ENCODE data around the gene DCC. TPM values are rescaled to one million over a fixed set of nuclear protein-coding genes. Genes with fewer than 3 reads are reported as not detected.

The DCC gene
- total RNA-seq, 2 experiments from 2014 or later: not detected

DNA sequence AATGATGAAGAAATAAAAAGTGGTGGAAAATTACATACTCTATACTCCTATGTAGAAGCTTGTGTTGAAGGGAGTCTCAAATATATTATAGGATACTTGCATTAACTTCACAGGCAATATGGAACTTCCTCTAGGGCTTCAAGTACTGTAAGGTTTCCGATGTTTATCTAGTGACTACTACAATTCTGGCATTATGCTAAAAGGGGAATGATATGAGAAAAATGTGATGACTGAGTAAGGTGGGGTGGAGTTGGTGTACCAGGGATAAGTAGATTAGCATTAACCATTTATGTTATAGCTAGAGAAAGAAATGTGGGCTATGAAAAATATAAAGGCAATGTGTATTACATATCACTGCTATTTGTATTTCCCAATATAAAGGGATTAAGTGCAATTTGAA is 229.5 kb downstream of the DCC start:
- Mint-ChIP-seq H3K36me3 (ENCODE audit: low read depth) (no peaks in the 10 kb centered on the region), H3K9me3 (no peaks in the 10 kb centered on the region), H3K4me1 (ENCODE audit: low read depth) (no peaks in the 10 kb centered on the region), H3K4me3 (no peak overlapping the region), H3K27ac (no peak overlapping the region), H3K27me3 (no peaks in the 10 kb centered on the region)
- Histone ChIP-seq H3K4me1 (ENCODE audit: insufficient read depth, low read length) (no peaks in the 10 kb centered on the region), H3K9me3 (ENCODE audit: control insufficient read depth in 1 of 2, insufficient read depth in 1 of 2, low read length in 2 of 2) (no peaks in the 10 kb centered on the region), H3K4me3 (ENCODE audit: low read length) (no peak overlapping the region), H3K27me3 (ENCODE audit: control insufficient read depth in 1 of 2, insufficient read depth in 2 of 2, low read length in 2 of 2) (no peaks in the 10 kb centered on the region), H3K27ac (ENCODE audit: low read depth in 1 of 2, low read length in 2 of 2) (no peak overlapping the region), H3K36me3 (ENCODE audit: insufficient read depth, low read length) (no peaks in the 10 kb centered on the region)
- TF ChIP-seq, protein P1, sequence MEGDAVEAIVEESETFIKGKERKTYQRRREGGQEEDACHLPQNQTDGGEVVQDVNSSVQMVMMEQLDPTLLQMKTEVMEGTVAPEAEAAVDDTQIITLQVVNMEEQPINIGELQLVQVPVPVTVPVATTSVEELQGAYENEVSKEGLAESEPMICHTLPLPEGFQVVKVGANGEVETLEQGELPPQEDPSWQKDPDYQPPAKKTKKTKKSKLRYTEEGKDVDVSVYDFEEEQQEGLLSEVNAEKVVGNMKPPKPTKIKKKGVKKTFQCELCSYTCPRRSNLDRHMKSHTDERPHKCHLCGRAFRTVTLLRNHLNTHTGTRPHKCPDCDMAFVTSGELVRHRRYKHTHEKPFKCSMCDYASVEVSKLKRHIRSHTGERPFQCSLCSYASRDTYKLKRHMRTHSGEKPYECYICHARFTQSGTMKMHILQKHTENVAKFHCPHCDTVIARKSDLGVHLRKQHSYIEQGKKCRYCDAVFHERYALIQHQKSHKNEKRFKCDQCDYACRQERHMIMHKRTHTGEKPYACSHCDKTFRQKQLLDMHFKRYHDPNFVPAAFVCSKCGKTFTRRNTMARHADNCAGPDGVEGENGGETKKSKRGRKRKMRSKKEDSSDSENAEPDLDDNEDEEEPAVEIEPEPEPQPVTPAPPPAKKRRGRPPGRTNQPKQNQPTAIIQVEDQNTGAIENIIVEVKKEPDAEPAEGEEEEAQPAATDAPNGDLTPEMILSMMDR (IDR thresholded peaks at IDR 0.05): no peak
- DNase-seq (no peak), ATAC-seq (ENCODE audit: poor library complexity) (no peak)
- POLR2A ChIA-PET: no interaction called here
- intact Hi-C loops (cut with DNase I, micrococcal nuclease): no loop called here
- CTCF ChIA-PET: no interaction called here

DNA sequence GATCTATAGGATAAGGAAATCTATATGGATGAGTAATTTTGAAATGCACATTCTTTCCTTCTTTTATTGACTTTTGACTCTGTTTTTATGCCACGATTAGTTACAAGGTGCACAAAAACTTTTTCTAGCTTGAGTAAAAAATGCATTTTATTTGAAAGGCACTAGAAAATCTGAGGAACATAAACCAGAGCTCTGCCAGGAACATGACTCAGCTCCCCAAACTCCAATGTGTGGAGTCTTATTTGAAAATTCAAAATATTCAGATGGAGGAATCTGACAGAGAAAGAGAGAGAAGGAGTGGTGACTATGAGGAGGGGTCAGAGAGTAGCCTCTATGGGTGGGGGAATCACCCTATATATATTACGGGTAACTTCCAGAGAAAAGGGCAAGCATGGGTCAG is 231.0 kb downstream of the DCC start:
- intact Hi-C loops (cut with DNase I, micrococcal nuclease): no loop called here
- TF ChIP-seq, protein P1 (IDR thresholded peaks at IDR 0.05): no peak
- Histone ChIP-seq H3K27me3 (ENCODE audit: control insufficient read depth in 1 of 2, insufficient read depth in 2 of 2, low read length in 2 of 2) (no peaks in the 10 kb centered on the region), H3K9me3 (ENCODE audit: control insufficient read depth in 1 of 2, insufficient read depth in 1 of 2, low read length in 2 of 2) (no peaks in the 10 kb centered on the region), H3K36me3 (ENCODE audit: insufficient read depth, low read length) (no peaks in the 10 kb centered on the region), H3K27ac (ENCODE audit: low read depth in 1 of 2, low read length in 2 of 2) (no peak overlapping the region), H3K4me1 (ENCODE audit: insufficient read depth, low read length) (no peaks in the 10 kb centered on the region), H3K4me3 (ENCODE audit: low read length) (no peak overlapping the region)
- CTCF ChIA-PET: no interaction called here
- H3K9me3 Mint-ChIP-seq: no peaks in the 10 kb centered on the region
- no peaks in the 10 kb centered on the region for H3K27me3 Mint-ChIP-seq
- H3K27ac Mint-ChIP-seq: no peak overlapping the region
- no peaks in the 10 kb centered on the region for H3K4me1 Mint-ChIP-seq (ENCODE audit: low read depth)
- H3K36me3 Mint-ChIP-seq (ENCODE audit: low read depth): no peaks in the 10 kb centered on the region
- no peak overlapping the region for H3K4me3 Mint-ChIP-seq
- DNase-seq (no peak), ATAC-seq (ENCODE audit: poor library complexity) (no peak)
- POLR2A ChIA-PET: no interaction called here

DNA sequence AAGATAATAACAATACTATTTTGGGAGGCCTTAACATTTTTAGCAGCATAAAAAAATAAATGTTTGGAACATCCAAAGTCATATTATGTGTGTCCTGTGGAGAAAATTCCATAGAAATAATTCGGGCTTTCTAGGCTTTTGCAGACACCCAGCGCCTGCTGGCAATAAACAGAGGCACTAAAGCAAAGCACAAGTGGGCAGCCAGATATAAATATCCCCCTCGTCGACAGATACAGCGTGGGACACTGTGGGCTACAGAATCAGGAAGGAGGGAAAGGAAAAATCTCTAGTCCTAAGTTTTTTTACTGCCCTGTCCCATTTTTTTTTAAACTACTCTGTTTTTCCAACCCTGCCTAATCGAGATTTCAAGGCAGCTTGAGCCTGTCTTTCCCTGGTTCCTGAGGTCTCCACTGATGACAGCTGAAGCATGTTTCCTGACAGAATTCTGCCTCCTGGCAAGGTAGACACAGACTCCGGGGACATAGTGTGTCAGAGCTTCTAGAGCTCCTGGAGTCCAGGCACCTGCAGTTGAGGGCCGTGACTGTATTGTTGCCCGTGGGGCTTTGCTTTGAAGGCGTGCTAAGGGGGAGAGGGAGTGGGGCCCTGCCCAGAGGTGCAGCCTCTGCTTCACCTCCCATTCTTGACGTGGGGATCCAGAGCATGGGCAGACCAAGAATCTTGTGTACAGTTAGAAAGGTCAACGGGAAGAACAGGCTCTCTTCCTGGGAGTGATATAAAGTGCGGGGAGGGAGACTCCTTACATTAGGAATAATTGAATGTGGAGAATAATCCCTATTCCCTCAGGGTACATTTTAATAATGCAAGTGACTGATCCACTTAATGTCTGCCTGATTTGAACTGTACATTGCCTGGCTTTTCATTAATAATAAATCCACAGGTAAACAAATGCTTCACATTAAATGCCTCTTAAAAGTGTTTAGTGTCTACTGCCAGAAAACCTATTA is 232.3 kb downstream of the DCC start:
- Mint-ChIP-seq H3K4me3 (no peak overlapping the region), H3K9me3 (no peaks in the 10 kb centered on the region), H3K27me3 (no peaks in the 10 kb centered on the region), H3K36me3 (ENCODE audit: low read depth) (no peaks in the 10 kb centered on the region), H3K4me1 (ENCODE audit: low read depth) (no peaks in the 10 kb centered on the region), H3K27ac (no peak overlapping the region)
- intact Hi-C loops (cut with DNase I, micrococcal nuclease): no loop called here
- DNase-seq (no peak), ATAC-seq (ENCODE audit: poor library complexity) (no peak)
- Histone ChIP-seq H3K27ac (ENCODE audit: low read depth in 1 of 2, low read length in 2 of 2) (no peak overlapping the region), H3K36me3 (ENCODE audit: insufficient read depth, low read length) (no peaks in the 10 kb centered on the region), H3K4me3 (ENCODE audit: low read length) (no peak overlapping the region), H3K27me3 (ENCODE audit: control insufficient read depth in 1 of 2, insufficient read depth in 2 of 2, low read length in 2 of 2) (no peaks in the 10 kb centered on the region), H3K4me1 (ENCODE audit: insufficient read depth, low read length) (no peaks in the 10 kb centered on the region), H3K9me3 (ENCODE audit: control insufficient read depth in 1 of 2, insufficient read depth in 1 of 2, low read length in 2 of 2) (peaks cover 0 to 3% of the 10 kb centered on the region in 2 experiments)
- TF ChIP-seq, protein P1 (IDR thresholded peaks at IDR 0.05): no peak
- POLR2A ChIA-PET: no interaction called here
- CTCF ChIA-PET: no interaction called here
